ENCODE measurements around the gene KCNQ2.

KCNQ2 gene

DNA sequence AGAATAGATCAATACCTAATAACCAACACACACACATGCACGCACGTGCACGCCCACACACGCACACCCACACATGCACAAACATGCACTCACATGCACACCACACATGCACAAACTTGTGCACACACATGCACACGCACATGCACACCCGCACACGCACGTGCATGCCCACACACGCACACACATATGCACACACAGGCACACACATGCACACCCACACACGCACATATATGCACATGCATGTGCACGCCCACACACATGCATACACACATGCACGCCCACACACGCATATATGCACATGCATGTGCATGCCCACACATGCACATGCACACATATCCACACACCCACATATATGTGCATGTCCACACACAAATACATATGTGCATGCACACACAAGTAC is 85.1 kb downstream of the KCNQ2 start:
- Histone ChIP-seq H3K79me2 (no peaks in the 10 kb centered on the region), H3K27me3 (ENCODE audit: control insufficient read depth, insufficient read depth, low read length) (no peaks in the 10 kb centered on the region), H3K27ac (no peak overlapping the region), H3K4me1 (no peaks in the 10 kb centered on the region), H3K9ac (no peak overlapping the region), H3K36me3 (ENCODE audit: control insufficient read depth, insufficient read depth, low read length) (no peaks in the 10 kb centered on the region), H3K4me2 (ENCODE audit: low read length) (no peak overlapping the region), H3K9me3 (ENCODE audit: control insufficient read depth, low read length) (peaks cover 5% of the 10 kb centered on the region), H2AFZ (no peak overlapping the region), H3K4me3 (ENCODE audit: low read depth, low read length) (no peak overlapping the region)
- TF ChIP-seq, protein P1, sequence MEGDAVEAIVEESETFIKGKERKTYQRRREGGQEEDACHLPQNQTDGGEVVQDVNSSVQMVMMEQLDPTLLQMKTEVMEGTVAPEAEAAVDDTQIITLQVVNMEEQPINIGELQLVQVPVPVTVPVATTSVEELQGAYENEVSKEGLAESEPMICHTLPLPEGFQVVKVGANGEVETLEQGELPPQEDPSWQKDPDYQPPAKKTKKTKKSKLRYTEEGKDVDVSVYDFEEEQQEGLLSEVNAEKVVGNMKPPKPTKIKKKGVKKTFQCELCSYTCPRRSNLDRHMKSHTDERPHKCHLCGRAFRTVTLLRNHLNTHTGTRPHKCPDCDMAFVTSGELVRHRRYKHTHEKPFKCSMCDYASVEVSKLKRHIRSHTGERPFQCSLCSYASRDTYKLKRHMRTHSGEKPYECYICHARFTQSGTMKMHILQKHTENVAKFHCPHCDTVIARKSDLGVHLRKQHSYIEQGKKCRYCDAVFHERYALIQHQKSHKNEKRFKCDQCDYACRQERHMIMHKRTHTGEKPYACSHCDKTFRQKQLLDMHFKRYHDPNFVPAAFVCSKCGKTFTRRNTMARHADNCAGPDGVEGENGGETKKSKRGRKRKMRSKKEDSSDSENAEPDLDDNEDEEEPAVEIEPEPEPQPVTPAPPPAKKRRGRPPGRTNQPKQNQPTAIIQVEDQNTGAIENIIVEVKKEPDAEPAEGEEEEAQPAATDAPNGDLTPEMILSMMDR (IDR thresholded peaks at IDR 0.05): no peak

- peaks cover 5% of the 10 kb centered on the region for H3K9me3 ChIP-seq (ENCODE audit: control insufficient read depth, low read length)
These were observed 86.0 kb downstream of the KCNQ2 start for GRCh38 chr20:63386491-63386890.

DNA sequence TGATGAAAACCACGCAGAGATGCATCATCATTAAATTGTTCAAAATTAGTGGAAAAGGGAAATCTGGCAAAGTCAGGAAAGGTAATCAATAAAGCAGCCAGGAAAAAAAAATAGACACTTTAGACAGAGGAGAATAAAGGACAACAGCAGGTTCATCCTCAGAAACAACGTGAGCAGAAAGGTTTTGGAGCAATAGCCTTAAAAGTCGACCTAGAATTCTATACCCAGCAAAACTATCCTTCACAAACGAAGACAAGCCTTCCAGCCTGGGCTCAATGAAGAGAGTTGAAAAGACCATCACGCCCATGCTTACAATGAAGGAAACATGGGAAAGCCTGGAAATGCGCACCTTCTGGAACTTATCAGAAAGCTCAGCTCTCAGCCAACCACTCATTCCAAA is 86.6 kb downstream of the KCNQ2 start:
- H3K4me1 ChIP-seq: peaks cover 4% of the 10 kb centered on the region
- H2AFZ ChIP-seq: no peak overlapping the region
- H3K27ac ChIP-seq: no peak overlapping the region
- H3K4me2 ChIP-seq (ENCODE audit: low read length): no peak overlapping the region
- peaks cover 5% of the 10 kb centered on the region for H3K9me3 ChIP-seq (ENCODE audit: control insufficient read depth, low read length)
- TF ChIP-seq, protein P1 (IDR thresholded peaks at IDR 0.05): no peak
- H3K36me3 ChIP-seq (ENCODE audit: control insufficient read depth, insufficient read depth, low read length): no peaks in the 10 kb centered on the region
- H3K79me2 ChIP-seq: no peaks in the 10 kb centered on the region
- H3K27me3 ChIP-seq (ENCODE audit: control insufficient read depth, insufficient read depth, low read length): no peaks in the 10 kb centered on the region
- H3K9ac ChIP-seq: no peak overlapping the region
- no peak overlapping the region for H3K4me3 ChIP-seq (ENCODE audit: low read depth, low read length)

More at GRCh38 chr20:63386491-63386890, 86.0 kb downstream of the KCNQ2 start:
- Histone ChIP-seq H2AFZ (no peak overlapping the region), H3K4me3 (ENCODE audit: low read depth, low read length) (no peak overlapping the region), H3K4me2 (ENCODE audit: low read length) (no peak overlapping the region), H3K4me1 (peaks cover 4% of the 10 kb centered on the region), H3K79me2 (no peaks in the 10 kb centered on the region), H3K9ac (no peak overlapping the region), H3K27ac (no peak overlapping the region), H3K27me3 (ENCODE audit: control insufficient read depth, insufficient read depth, low read length) (no peaks in the 10 kb centered on the region), H3K36me3 (ENCODE audit: control insufficient read depth, insufficient read depth, low read length) (no peaks in the 10 kb centered on the region)
- TF ChIP-seq, protein P1 (IDR thresholded peaks at IDR 0.05): no peak

GRCh38 chr20:63384336-63384735 is 88.1 kb downstream of the KCNQ2 start:
- H3K4me1 ChIP-seq: peaks cover 4% of the 10 kb centered on the region
- TF ChIP-seq, protein P1 (IDR thresholded peaks at IDR 0.05): no peak

GRCh38 chr20:63383556-63383955 is 88.9 kb downstream of the KCNQ2 start:
- Histone ChIP-seq H3K4me3 (ENCODE audit: low read depth, low read length) (no peak overlapping the region), H3K27ac (no peak overlapping the region), H2AFZ (no peak overlapping the region), H3K79me2 (no peaks in the 10 kb centered on the region), H3K36me3 (ENCODE audit: control insufficient read depth, insufficient read depth, low read length) (no peaks in the 10 kb centered on the region), H3K4me1 (peaks cover 4% of the 10 kb centered on the region), H3K4me2 (ENCODE audit: low read length) (no peak overlapping the region), H3K9me3 (ENCODE audit: control insufficient read depth, low read length) (peaks cover 5% of the 10 kb centered on the region), H3K27me3 (ENCODE audit: control insufficient read depth, insufficient read depth, low read length) (no peaks in the 10 kb centered on the region), H3K9ac (no peak overlapping the region)
- TF ChIP-seq, protein P1 (IDR thresholded peaks at IDR 0.05): no peak

More at GRCh38 chr20:63384336-63384735, 88.1 kb downstream of the KCNQ2 start:
- Histone ChIP-seq H3K79me2 (no peaks in the 10 kb centered on the region), H3K4me2 (ENCODE audit: low read length) (no peak overlapping the region), H3K9ac (no peak overlapping the region), H3K27ac (no peak overlapping the region), H3K36me3 (ENCODE audit: control insufficient read depth, insufficient read depth, low read length) (no peaks in the 10 kb centered on the region), H3K9me3 (ENCODE audit: control insufficient read depth, low read length) (peaks cover 5% of the 10 kb centered on the region), H3K27me3 (ENCODE audit: control insufficient read depth, insufficient read depth, low read length) (no peaks in the 10 kb centered on the region), H3K4me3 (ENCODE audit: low read depth, low read length) (no peak overlapping the region), H2AFZ (no peak overlapping the region)

Data from parathyroid adenoma (tissue), 2 donors.